DND-41 (cell line): ENCODE measurements around the gene SRP68.

ENCODE experiments used
- EZH2 ChIP-seq: IDR thresholded peaks from 3 replicates; pipeline ENCODE4 v1.6.1; 2012; ENCODE audit warnings: borderline replicate concordance, low read depth, mild to moderate bottlenecking, moderate library complexity, low read length, inconsistent platforms; ENCODE audit not compliant: severe bottlenecking
- TF ChIP-seq, protein P1 (sequence below): IDR thresholded peaks from 2 replicates; pipeline ENCODE4 v1.5.1; 2012; ENCODE audit warnings: borderline replicate concordance, low read length, moderate library complexity, mild to moderate bottlenecking; ENCODE audit not compliant: poor library complexity, severe bottlenecking; ENCODE audit errors: extremely low read depth

DNA sequence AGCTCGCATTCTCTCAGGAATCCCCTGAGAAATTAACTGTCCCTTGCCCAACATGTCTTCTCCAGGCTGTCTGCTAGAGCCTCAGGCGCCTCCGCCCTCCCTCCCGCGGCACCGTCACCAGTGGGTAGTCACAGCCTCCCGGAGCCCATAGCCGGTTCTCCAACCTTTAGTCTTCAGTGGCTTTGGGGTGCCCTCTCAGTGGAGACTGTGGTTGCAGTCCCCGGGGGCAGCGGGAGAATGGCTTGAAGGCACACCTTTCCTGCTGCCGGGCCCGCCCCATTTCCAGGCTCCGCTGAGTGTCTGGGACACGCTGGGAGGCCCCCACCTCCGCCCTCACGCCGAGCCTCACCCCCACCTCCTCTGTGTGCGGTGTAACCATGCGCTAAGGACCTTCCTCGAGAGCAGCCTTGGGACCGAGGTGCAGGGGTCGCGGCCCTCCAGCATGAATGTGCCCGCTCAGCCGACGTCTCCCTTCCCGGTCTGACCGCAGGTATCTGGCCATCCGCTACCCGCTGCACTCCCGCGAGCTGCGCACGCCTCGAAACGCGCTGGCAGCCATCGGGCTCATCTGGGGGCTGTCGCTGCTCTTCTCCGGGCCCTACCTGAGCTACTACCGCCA is 3.9 kb upstream of the SRP68 start:
- TF ChIP-seq, protein P1, sequence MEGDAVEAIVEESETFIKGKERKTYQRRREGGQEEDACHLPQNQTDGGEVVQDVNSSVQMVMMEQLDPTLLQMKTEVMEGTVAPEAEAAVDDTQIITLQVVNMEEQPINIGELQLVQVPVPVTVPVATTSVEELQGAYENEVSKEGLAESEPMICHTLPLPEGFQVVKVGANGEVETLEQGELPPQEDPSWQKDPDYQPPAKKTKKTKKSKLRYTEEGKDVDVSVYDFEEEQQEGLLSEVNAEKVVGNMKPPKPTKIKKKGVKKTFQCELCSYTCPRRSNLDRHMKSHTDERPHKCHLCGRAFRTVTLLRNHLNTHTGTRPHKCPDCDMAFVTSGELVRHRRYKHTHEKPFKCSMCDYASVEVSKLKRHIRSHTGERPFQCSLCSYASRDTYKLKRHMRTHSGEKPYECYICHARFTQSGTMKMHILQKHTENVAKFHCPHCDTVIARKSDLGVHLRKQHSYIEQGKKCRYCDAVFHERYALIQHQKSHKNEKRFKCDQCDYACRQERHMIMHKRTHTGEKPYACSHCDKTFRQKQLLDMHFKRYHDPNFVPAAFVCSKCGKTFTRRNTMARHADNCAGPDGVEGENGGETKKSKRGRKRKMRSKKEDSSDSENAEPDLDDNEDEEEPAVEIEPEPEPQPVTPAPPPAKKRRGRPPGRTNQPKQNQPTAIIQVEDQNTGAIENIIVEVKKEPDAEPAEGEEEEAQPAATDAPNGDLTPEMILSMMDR = no peak
- TF ChIP-seq EZH2 = no peak
